Liver (tissue), 9 donors: Measurements from ENCODE around the gene MGAT5. TPM values are rescaled to one million over a fixed set of nuclear protein-coding genes. Genes with fewer than 3 reads are reported as not detected.

Experiments used
- DNase-seq: peaks from one replicate; pipeline ENCODE4 v3.0.0-alpha.2; 2017; ENCODE audit warnings: low spot score
- H3K27ac ChIP-seq, 2 donors: one replicate each; pipeline ENCODE4 v1.7.0; 2013; ENCODE audit warnings: inconsistent platforms in 2 of 2, low read length in 2 of 2, control low read depth in 1 of 2, low read depth in 1 of 2, mild to moderate bottlenecking in 1 of 2
- H3K27me3 ChIP-seq, 4 donors: one replicate each; pipeline versions ENCODE4 v1.6.1 to v1.7.0; 2013; ENCODE audit warnings: low read length in 3 of 4, inconsistent platforms in 1 of 4, mild to moderate bottlenecking in 1 of 4, moderate library complexity in 1 of 4; ENCODE audit not compliant: control insufficient read depth in 4 of 4, insufficient read depth in 4 of 4
- H3K36me3 ChIP-seq, 4 donors: one replicate each; pipeline versions ENCODE4 v1.6.1 to v1.7.0; 2013; ENCODE audit warnings: low read length in 3 of 4, mild to moderate bottlenecking in 3 of 4, low read depth in 1 of 4, moderate library complexity in 1 of 4; ENCODE audit not compliant: control insufficient read depth in 4 of 4, insufficient read depth in 3 of 4
- H3K4me1 ChIP-seq, 4 donors: one replicate each; pipeline versions ENCODE4 v1.6.1 to v1.7.0; 2013; ENCODE audit warnings: low read length in 3 of 4, mild to moderate bottlenecking in 3 of 4, moderate library complexity in 1 of 4; ENCODE audit not compliant: control insufficient read depth in 4 of 4, insufficient read depth in 4 of 4
- H3K4me3 ChIP-seq, 3 donors: one replicate each; pipeline versions ENCODE4 v1.6.1 to v1.7.0; 2013; ENCODE audit warnings: low read length in 3 of 3, control low read depth in 1 of 3, low read depth in 1 of 3, mild to moderate bottlenecking in 1 of 3
- H3K9ac ChIP-seq, 2 donors: one replicate each; pipeline ENCODE4 v1.7.0; 2013; ENCODE audit warnings: low read length in 2 of 2, mild to moderate bottlenecking in 2 of 2, moderate library complexity in 2 of 2, control low read depth in 1 of 2, low read depth in 1 of 2
- H3K9me3 ChIP-seq, 4 donors: one replicate each; pipeline versions ENCODE4 v1.6.1 to v1.7.0; 2013; ENCODE audit warnings: low read length in 3 of 4; ENCODE audit not compliant: control insufficient read depth in 4 of 4
- ATF3 ChIP-seq: IDR thresholded peaks from 2 replicates; pipeline ENCODE4 v1.6.1; 2016; ENCODE audit warnings: antibody characterized with exemption
- FOXA1 ChIP-seq: IDR thresholded peaks from 2 replicates; pipeline ENCODE4 v1.6.1; 2016; ENCODE audit warnings: antibody characterized with exemption
- GABPA ChIP-seq, 2 donors: IDR thresholded peaks in 1 of 2; conservative IDR thresholded peaks in 1 of 2; 2 replicates each; pipeline ENCODE4 v1.6.1; 2016; ENCODE audit warnings: antibody characterized with exemption in 2 of 2, mild to moderate bottlenecking in 1 of 2, moderate library complexity in 1 of 2
- HNF4G ChIP-seq: IDR thresholded peaks from 2 replicates; pipeline ENCODE4 v1.6.1; 2016; ENCODE audit warnings: antibody characterized with exemption
- JUND ChIP-seq, 2 donors: IDR thresholded peaks; 2 replicates each; pipeline ENCODE4 v1.6.1; 2016; ENCODE audit warnings: antibody characterized with exemption in 2 of 2
- RAD21 ChIP-seq, 2 donors: IDR thresholded peaks; 2 replicates each; pipeline ENCODE4 v1.6.1; 2016; ENCODE audit warnings: antibody characterized with exemption in 2 of 2, mild to moderate bottlenecking in 2 of 2
- REST ChIP-seq: IDR thresholded peaks from 2 replicates; pipeline ENCODE4 v1.6.1; 2016; ENCODE audit warnings: antibody characterized with exemption, mild to moderate bottlenecking
- SP1 ChIP-seq: IDR thresholded peaks from 2 replicates; pipeline ENCODE4 v1.6.1; 2018; ENCODE audit warnings: antibody characterized with exemption, mild to moderate bottlenecking
- ZBTB33 ChIP-seq: IDR thresholded peaks from 2 replicates; pipeline ENCODE4 v1.6.1; 2016; ENCODE audit warnings: antibody characterized with exemption
- WGBS: extraction: QIAGEN DNeasy Blood & Tissue Kit; methylation state at CpG from one replicate; pipeline ENCODE4 v1.1.7; 2013; 5-methylcytosine and 5-hydroxymethylcytosine counted together
- polyA plus RNA-seq, 2 donors: library from polyadenylated mRNA; stranded (reverse) in 1 of 2; unstranded in 1 of 2; fragments of 200-250 nt in 1 of 2; fragments of >200 nt in 1 of 2; fragmentation: Nextera tagmentation in 1 of 2; extraction: Ambion mirVana in 1 of 2; gene quantifications; one replicate each; pipeline versions ENCODE4 v1.2.1 to v1.2.3, GENCODE V29; 2013 to 2015
- total RNA-seq, 2 donors: library from RNA; depleted of rRNA; stranded (reverse); fragments of >200 nt; gene quantifications; one replicate each; pipeline ENCODE4 v1.2.3, GENCODE V29; 2014
- donor health status: healthy.
- donor health status: healthy.
- donor health status: healthy.
- donor health status: healthy.
- donor health status: healthy.

Gene MGAT5
- total and polyA plus RNA-seq, 4 donors: 1.8 to 12.7 (median 5.6) TPM

- Histone ChIP-seq H3K36me3 (peaks cover 0 to 7% (median 0%) of the 10 kb centered on the region in 4 donors), H3K4me3 (no peak overlapping the region), H3K9me3 (no peaks in the 10 kb centered on the region), H3K9ac (no peak overlapping the region), H3K4me1 (no peaks in the 10 kb centered on the region), H3K27ac (no peak overlapping the region), H3K27me3 (no peaks in the 10 kb centered on the region)
- no peak for DNase-seq
- 94% methylated on average over 3 of the region's 3 CpGs for WGBS
- TF ChIP-seq JUND (IDR thresholded peaks at IDR 0.05): no peak
These were observed 99.0 kb downstream of the MGAT5 start for GRCh38 chr2:134352844-134353243.

GRCh38 chr2:134354611-134355010 lies 100.7 kb downstream of the MGAT5 start:
- no peaks in the 10 kb centered on the region for H3K27me3 ChIP-seq
- 96% methylated on average over 3 of the region's 3 CpGs for WGBS
- H3K4me1 ChIP-seq: no peaks in the 10 kb centered on the region
- H3K9me3 ChIP-seq: no peaks in the 10 kb centered on the region
- DNase-seq: no peak
- no peak overlapping the region for H3K27ac ChIP-seq
- H3K36me3 ChIP-seq: peaks cover 0 to 7% (median 0%) of the 10 kb centered on the region in 4 donors
- no peak overlapping the region for H3K9ac ChIP-seq
- H3K4me3 ChIP-seq: no peak overlapping the region
- no peak for TF ChIP-seq RAD21 (IDR thresholded peaks at IDR 0.05)
- TF ChIP-seq FOXA1: no peak

- no peak for DNase-seq
- WGBS: 96% methylated on average over 3 of the region's 3 CpGs
- H3K36me3 ChIP-seq: peaks cover 0 to 8% (median 3%) of the 10 kb centered on the region in 4 donors
- H3K4me3 ChIP-seq: no peak overlapping the region
- H3K27me3 ChIP-seq: no peaks in the 10 kb centered on the region
- TF ChIP-seq SP1: no peak
- no peak for TF ChIP-seq GABPA (IDR thresholded peaks at IDR 0.05 in 1 of 2, conservative IDR thresholded peaks at IDR 0.05 in 1 of 2)
- TF ChIP-seq ATF3: no peak
- no peak for TF ChIP-seq REST
- no peak for TF ChIP-seq ZBTB33
- TF ChIP-seq HNF4G: no peak
- no peaks in the 10 kb centered on the region for H3K9me3 ChIP-seq
- no peaks in the 10 kb centered on the region for H3K4me1 ChIP-seq
- no peak overlapping the region for H3K27ac ChIP-seq
- H3K9ac ChIP-seq: no peak overlapping the region
These were observed 103.9 kb downstream of the MGAT5 start for GRCh38 chr2:134357814-134358213.
